Neural progenitor cell (in vitro differentiated cells): ENCODE data around the gene STK36.

Experiments used
- CTCF ChIP-seq: fragments of 200-600 bp; sonication (generic); IDR thresholded peaks from 2 replicates; pipeline ENCODE4 v1.5.1; 2017; ENCODE audit warnings: antibody characterized with exemption, mild to moderate bottlenecking
- EZH2 ChIP-seq: fragments of 200-600 bp; sonication (generic); IDR thresholded peaks from 2 replicates; pipeline ENCODE4 v1.6.1; 2017; ENCODE audit warnings: antibody characterized with exemption, mild to moderate bottlenecking, moderate library complexity

DNA sequence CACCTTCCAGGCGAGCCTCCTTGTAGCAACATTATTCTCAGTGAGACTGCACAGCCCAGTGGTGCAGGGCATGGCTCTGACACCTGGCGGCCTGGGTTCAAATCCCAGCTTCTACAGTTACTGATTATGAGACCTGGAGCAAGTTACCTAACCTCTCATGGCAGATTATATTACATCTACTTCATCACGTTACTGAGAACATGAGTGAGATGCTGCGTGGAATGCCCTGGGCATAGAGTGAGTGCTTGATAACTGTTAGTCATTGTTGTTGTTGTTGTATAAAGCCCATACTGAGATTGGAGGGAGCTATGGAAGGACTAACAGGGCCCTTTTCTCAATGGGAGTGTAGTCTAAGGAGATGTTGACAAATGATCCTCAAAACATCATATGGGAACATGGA is 45.5 kb upstream of the STK36 start:
- no peak for TF ChIP-seq CTCF
- no peak for TF ChIP-seq EZH2
